C1 segment of cervical spinal cord (tissue), 14 donors: ENCODE results near the gene DHX32.
A peak's percentile ranks its signal among the peaks of the same experiment; 100 is the strongest.
"Not testable (repeated sequence)": the region's sequence is repeated elsewhere in the genome, so short reads cannot be mapped to it uniquely, and the experiment has no call there.

Source experiments
- DNase-seq, 14 donors: peaks; one replicate each; lab custom pipeline; 2025; lab: John Stamatoyannopoulos, UW

The DHX32 gene

GRCh38 chr10:125881192-125881591 lies at the start of gene DHX32:
Gene DHX32, minus strand, starts transcription at chr10:125881292. Its CDS starts 468 bp downstream, at chr10:125880824.
- DNase-seq = no peak

GRCh38 chr10:125929618-125930017 lies 48.5 kb upstream of the DHX32 start:
- DNase-seq = no peak

- no peak for DNase-seq
Measured at GRCh38 chr10:125928928-125929585, 48.0 kb upstream of the DHX32 start.

- DNase-seq = not testable (repeated sequence)
Measured at GRCh38 chr10:125927265-125927664, 46.2 kb upstream of the DHX32 start.

GRCh38 chr10:125926247-125926646 lies 45.2 kb upstream of the DHX32 start:
- DNase-seq = no peak

GRCh38 chr10:125925262-125925834 lies 44.3 kb upstream of the DHX32 start:
- DNase-seq = no peak

- DNase-seq = not testable (repeated sequence)
Measured at GRCh38 chr10:125921643-125922306, 40.7 kb upstream of the DHX32 start.

- DNase-seq = not testable (repeated sequence)
Measured at GRCh38 chr10:125917704-125918361, 36.7 kb upstream of the DHX32 start.

GRCh38 chr10:125916977-125917376 lies 35.9 kb upstream of the DHX32 start:
- DNase-seq = no peak

- not testable (repeated sequence) for DNase-seq
Measured at GRCh38 chr10:125913277-125913676, 32.2 kb upstream of the DHX32 start.

- no peak for DNase-seq
Measured at GRCh38 chr10:125911990-125912389, 30.9 kb upstream of the DHX32 start.

GRCh38 chr10:125911145-125911544 lies 30.1 kb upstream of the DHX32 start:
- DNase-seq = no peak

- not testable (repeated sequence) for DNase-seq
Measured at GRCh38 chr10:125909491-125909890, 28.4 kb upstream of the DHX32 start.

- not testable (repeated sequence) for DNase-seq
Measured at GRCh38 chr10:125908813-125909212, 27.7 kb upstream of the DHX32 start.

GRCh38 chr10:125907598-125907997 lies 26.5 kb upstream of the DHX32 start:
- not testable (repeated sequence) for DNase-seq

GRCh38 chr10:125905069-125905994 lies 24.2 kb upstream of the DHX32 start:
- not testable (repeated sequence) for DNase-seq

- not testable (repeated sequence) for DNase-seq
Measured at GRCh38 chr10:125903135-125903640, 22.1 kb upstream of the DHX32 start.

GRCh38 chr10:125900963-125901362 lies 19.9 kb upstream of the DHX32 start:
- DNase-seq = not testable (repeated sequence)

- not testable (repeated sequence) for DNase-seq
Measured at GRCh38 chr10:125897317-125897716, 16.2 kb upstream of the DHX32 start.

- peak; percentile 35 to 86 (median 74) for DNase-seq
Measured at GRCh38 chr10:125896088-125896934, 15.2 kb upstream of the DHX32 start, which contains the start of gene FANK1. Gene FANK1, plus strand, starts transcription at chr10:125896564. Its CDS starts 79 bp downstream, at chr10:125896643.
